ENCODE results near the gene SDK2.

The SDK2 gene

DNA sequence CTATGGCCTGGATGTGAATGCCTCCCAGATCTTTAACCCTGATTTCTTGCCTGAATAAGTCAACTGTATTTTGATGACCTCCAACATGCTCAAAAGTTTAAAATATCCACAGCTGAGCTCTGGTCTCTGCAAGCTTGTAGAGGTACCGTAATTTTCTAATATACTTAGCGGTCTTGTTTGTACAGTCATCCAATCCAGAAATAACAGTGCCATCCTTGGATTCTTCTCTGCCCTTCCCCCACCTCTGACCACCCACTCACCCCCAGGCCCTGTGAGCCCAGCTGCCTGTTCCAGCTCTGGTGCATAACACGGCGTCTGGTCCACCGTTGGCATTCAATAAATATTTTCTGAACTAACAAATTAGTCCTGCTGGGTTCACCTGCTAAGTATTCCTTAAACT lies 113.1 kb downstream of the SDK2 start:
- DNase-seq = no peak

DNA sequence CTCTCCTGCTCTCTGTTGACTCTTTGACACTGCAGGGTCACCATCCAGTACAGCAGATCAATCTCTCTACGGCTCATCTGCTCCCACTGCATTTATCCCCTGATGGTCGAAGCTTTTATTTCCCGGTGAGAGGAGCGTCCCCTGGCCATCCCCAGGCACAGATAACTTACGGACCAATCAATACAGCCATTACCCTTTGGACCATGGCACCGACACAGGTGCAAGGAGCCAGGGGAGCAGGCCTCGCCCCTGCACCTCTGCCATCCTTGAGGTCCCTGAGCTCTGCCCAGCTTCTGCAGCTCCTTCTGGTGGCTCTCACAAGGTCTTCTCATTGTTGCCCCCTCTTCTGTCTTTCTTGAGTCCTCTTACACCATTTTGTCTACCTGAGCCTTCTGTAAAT lies 115.6 kb downstream of the SDK2 start:
- no peak for DNase-seq

GRCh38 chr17:73526952-73527351 lies 117.3 kb downstream of the SDK2 start:
- no peak for DNase-seq

DNA sequence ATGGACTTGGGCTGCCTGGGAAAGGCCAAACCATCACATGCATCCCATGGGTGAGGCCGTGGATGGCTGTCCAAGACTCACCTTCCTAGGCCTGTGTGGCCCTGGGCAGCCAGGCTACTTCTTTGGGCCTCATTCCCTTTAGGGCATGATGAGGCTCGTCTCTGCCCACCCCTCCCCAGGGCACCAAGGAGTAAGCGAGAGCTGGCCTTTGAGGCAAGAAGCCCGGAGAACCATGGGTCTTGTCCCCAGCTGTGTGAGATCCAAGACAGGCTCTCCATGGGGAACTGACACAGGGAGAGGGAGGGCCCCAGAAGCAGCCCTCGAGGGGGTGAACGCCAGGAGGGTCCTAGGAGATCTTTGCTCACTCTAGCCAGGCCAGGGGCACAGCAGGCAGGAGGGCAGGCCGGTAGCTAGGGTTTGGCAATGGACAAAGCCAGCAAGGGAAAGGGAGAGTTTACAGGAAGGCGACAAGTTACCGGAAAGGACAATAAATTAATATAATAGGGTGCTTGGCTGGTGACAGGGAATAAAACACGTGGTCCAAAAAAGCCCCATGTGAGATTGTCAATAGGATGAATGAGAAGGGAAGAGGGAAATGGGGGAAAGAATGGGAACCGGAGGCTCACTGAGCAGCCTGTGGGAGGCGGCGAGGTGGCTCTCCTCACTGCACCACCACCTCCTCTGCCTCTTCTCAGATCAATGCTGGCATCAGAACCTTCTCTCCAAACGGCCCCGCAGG lies 119.1 kb downstream of the SDK2 start:
- DNase-seq = no peak

- DNase-seq = no peak
Measured at GRCh38 chr17:73522696-73523095, 121.5 kb downstream of the SDK2 start.

GRCh38 chr17:73522107-73522506 lies 122.1 kb downstream of the SDK2 start:
- DNase-seq = no peak

DNA sequence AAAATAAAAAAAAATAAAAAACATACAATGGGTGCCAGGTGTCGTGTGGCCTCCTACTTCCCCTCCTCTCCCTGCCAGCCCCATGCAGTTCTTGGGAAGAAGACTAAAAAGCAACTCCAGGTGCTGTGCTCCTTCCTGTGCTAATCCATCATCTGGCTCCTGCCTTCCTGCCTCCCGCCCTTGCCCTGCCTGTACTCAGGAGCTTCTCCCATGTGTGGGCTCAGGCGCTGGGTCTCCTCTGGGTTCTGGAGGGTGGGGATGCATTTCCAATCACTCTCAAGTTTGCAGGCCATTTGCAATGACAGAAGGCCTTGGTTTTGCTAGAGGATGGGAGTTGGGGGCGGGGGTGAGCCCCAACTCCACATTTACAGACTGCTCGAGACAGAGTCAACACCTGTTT lies 122.9 kb downstream of the SDK2 start:
- DNase-seq = no peak

GRCh38 chr17:73520369-73520761 lies 123.9 kb downstream of the SDK2 start:
- no peak for DNase-seq

DNA sequence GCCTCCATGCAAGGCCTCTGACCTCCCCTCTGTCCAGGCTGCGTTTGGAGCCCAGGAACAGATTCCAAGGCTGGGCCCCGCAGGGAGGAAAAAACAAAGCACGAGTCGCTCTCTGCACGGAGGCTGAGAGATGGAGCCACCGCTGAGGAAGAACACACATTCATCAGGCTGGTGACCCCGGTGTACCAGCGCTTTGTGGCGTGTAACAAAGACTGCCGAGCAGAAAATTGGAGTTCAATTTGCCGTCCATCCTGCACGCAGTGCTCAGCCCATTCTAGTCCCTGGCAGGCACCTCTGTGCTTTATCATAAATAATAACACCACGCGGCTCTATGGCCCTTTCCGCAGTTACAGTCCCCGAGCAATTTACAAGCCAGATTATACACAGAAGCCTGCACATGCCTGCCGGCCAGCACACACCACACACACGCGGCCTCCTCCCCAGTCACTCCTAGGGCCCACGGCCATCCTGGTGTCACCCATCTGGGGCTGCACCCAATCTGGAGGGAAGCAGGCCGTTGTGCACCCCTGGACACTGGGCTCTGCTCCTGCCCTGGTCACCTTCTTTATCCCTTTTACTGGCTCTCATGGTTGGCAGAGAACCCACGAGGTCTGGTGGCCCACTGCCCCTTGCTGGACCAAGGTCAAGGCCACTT lies 124.4 kb downstream of the SDK2 start:
- no peak for DNase-seq

- no peak for DNase-seq
Measured at GRCh38 chr17:73519011-73519410, 125.2 kb downstream of the SDK2 start.

- DNase-seq = no peak
Measured at GRCh38 chr17:73516431-73516830, 127.8 kb downstream of the SDK2 start.

GRCh38 chr17:73514146-73514863 lies 129.9 kb downstream of the SDK2 start:
- no peak for DNase-seq

DNA sequence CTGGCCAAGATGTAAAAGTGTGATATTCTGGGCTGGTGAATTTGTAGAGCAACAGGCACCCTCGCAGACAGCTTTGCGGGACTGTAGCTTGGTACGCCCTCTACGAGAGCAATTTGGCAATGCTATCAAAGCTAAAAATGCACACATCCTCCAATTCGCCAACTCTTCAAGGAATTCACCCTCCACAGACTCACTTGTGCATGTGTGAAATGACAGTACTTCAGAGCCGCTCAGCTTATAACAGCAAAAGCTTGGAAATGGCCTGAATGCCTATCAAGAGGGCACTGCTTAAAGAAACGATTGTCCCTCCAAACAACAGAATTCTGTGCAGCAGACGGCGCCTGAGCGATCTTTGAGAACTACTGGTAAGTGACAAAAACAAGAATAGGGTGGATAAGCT lies 130.8 kb downstream of the SDK2 start:
- DNase-seq = no peak

DNA sequence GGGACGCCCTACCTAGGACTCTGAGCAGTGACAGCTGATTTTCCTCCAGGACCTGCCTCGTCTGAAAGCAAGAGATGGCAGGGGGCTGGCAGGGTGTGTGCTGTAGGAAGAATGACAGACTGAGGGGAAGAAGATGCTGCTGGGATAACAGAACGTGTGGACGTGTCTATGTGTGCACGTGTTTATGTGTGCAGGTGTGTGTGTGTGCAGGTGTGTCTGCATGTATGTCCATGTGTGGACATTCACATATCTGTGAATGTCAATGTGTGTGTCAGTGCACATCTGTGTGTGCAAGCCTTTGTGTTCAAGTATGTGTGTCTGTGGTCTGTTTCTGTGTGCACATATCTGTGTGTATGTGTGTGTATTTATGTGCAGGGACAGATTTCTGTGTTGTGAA lies 132.5 kb downstream of the SDK2 start:
- DNase-seq = no peak

- no peak for DNase-seq
Measured at GRCh38 chr17:73510981-73511718, 133.1 kb downstream of the SDK2 start.

- no peak for DNase-seq
Measured at GRCh38 chr17:73508931-73509605, 135.2 kb downstream of the SDK2 start.

DNA sequence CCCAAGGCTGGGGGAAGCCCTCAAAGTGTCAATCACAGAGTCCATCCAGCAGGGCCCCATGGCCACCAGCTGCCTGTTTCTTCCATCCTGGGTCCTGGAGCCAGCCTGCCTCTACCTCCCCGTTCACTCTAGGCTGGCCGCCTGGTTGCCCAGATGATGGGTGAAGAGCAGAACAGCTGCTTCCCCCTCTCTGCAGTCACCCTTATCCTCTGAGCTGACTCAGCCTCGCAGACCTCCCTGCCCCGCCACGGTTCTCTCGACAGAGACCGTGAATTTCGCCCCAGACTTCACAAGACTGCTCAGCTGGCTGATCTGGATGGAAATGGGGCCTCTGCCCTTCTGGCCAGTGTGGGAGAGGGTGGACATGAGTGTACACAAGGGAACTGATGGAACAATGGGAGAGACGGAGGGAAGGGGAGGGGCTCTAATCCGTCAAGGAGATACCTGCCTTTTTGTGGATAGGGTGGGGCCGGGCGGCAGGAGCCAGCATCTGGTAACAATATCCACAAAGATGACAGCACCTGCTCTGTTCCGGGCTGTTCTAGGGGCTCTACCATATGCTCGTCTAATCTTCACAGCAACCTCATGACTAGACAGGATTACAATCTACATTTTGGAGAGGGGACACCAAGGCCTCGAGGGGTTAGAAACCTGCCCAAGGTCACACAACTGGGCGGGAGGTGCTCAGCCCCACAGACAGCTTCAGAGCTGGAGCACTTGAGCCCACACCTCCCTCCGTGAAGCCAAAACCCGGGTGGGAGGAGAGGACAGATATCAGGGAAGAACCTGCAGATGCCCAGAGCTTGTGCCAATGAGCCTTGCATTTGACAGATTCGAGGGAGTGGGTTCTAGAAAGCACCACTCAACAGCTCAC lies 136.0 kb downstream of the SDK2 start:
- no peak for DNase-seq

DNA sequence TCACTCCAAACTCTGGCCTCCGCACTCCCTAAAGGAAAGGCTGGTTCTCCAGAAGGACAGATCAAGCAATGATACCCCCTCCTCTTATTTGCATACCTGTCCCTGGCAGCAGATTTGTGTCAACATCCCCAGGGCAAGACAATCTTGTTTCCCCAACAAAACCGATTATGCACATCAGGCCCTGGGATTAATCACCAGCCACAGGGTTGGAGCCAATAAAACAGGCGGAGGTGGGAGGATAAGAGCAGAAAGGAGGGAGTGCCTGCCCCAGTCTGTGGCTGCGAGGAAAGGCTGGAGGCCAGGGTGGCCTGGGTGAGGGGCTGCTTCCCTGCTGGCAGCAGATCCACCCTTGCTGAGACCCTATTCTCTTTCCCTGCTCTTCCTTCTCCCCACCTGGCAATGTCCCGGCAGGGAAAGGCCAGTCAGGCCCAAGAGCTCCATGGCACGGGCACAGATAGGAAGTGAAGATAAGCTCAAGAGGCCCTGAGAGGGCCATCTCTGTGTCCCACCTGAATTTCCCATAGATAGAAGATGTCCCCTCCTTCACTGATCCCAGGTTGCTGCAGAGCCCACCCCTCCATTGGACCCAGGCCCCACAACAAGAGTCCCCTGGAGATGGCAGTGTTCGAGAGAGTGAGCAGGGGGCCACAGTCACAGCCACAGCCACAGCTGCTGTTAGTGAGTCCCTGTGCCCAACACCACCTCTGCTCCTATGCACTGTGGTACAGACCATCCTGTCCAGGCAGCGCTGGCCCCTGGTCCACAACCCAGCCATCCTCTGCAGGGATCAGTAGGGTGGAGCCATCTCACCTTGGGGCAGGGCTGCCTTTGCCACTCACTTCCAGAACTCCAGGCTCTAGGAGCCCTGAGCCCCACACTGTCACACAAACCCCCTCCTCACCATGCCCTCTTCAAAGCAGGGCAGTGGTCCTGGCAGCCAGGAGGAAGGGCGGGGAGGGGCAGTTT lies 137.5 kb downstream of the SDK2 start:
- DNase-seq = no peak

DNA sequence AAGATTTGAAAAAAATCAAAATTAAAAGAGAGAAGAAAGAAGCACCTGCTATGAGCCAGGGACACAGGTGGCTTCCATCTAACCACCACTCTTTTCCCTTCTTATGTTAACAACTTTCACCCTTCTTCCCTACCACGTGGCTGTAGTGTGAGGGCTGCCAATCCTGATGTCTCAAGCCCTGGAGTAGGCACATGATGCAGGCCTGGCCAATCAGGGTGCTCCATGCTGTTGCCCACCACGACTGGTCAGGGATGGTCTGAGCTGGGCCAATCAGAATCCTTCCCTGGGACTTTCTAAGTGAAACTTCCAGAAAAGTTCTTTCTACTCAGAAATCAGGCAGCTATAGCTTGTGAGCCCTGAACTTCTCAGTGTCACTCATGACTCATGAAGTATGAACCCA lies 140.7 kb downstream of the SDK2 start:
- DNase-seq = no peak

- no peak for DNase-seq
Measured at GRCh38 chr17:73500414-73500999, 143.7 kb downstream of the SDK2 start.

Measured in stimulated activated CD4-positive, alpha-beta T cell treated with anti-CD3 and anti-CD28 coated beads, Interleukin-4, amount 100 ng/mL, for 1 hour (primary cell).